SK-N-SH (cell line): ENCODE measurements around the gene RPS6KL1. TPM values are rescaled to one million over a fixed set of nuclear protein-coding genes. Genes with fewer than 3 reads are reported as not detected.

Experiments
- CTCF ChIA-PET: fragments of 300-600, 350-600 bp; formaldehyde crosslinking; extraction: SDS; loops from one replicate; lab custom pipeline; 2021; lab: Yijun Ruan, JAX
- POLR2A ChIA-PET: fragments of 350-600 bp; sonication (Branson Sonifier 250); formaldehyde crosslinking; extraction: SDS; loops from one replicate; lab custom pipeline; 2020; ENCODE audit warnings: antibody characterized with exemption, inconsistent platforms; lab: Yijun Ruan, JAX
- DNase-seq: peaks from one replicate; pipeline ENCODE4 v3.0.0; 2012
- H2AFZ ChIP-seq: fragments of 200-600 bp; sonication (generic); 2 replicates; pipeline ENCODE4 v1.8.1; 2016; ENCODE audit warnings: antibody characterized with exemption, mild to moderate bottlenecking, low read depth
- H3F3A ChIP-seq: fragments of 200-600 bp; sonication (generic); replicated peaks from 2 replicates; pipeline ENCODE3; 2016; ENCODE audit warnings: antibody characterized with exemption, mild to moderate bottlenecking; ENCODE audit not compliant: insufficient read depth
- H3K27ac ChIP-seq, 2 experiments: fragments of 200-500 bp in 1 of 2; fragments of 200-600 bp in 1 of 2; sonication (Bioruptor generic) in 1 of 2; sonication (generic), shearing (Covaris generic) in 1 of 2; 2 replicates each; pipeline versions ENCODE4 v1.5.1 to v1.6.1; 2014 to 2016; ENCODE audit warnings: low read depth in 2 of 2, inconsistent platforms in 1 of 2, low read length in 1 of 2, mild to moderate bottlenecking in 1 of 2, mixed read lengths in 1 of 2
- H3K27me3 ChIP-seq: fragments of 200-600 bp; sonication (generic), shearing (Covaris generic); 2 replicates; pipeline ENCODE4 v1.6.1; 2016; ENCODE audit warnings: mixed run types; ENCODE audit not compliant: insufficient read depth
- H3K36me3 ChIP-seq, 2 experiments: fragments of 200-500 bp in 1 of 2; fragments of 200-600 bp in 1 of 2; sonication (Bioruptor generic) in 1 of 2; sonication (generic) in 1 of 2; replicated peaks in 1 of 2; 2 replicates each; pipeline versions ENCODE3 to v1.5.1; 2014 to 2016; ENCODE audit warnings: low read length in 1 of 2, mild to moderate bottlenecking in 1 of 2; ENCODE audit not compliant: insufficient read depth in 2 of 2, control insufficient read depth in 1 of 2
- H3K4me1 ChIP-seq, 2 experiments: fragments of 200-500 bp in 1 of 2; fragments of 200-600 bp in 1 of 2; sonication (Bioruptor generic) in 1 of 2; sonication (generic), shearing (Covaris generic) in 1 of 2; 2 replicates each; pipeline versions ENCODE4 v1.5.1 to v1.6.1; 2014 to 2016; ENCODE audit warnings: low read depth in 1 of 2, low read length in 1 of 2, mixed run types in 1 of 2; ENCODE audit not compliant: insufficient read depth in 2 of 2, control insufficient read depth in 1 of 2
- H3K4me2 ChIP-seq: fragments of 200-600 bp; sonication (generic), shearing (Covaris generic); 2 replicates; pipeline ENCODE4 v1.6.1; 2017; ENCODE audit warnings: mixed run types
- H3K4me3 ChIP-seq, 2 experiments: fragments of 200-500 bp in 1 of 2; fragments of 200-600 bp in 1 of 2; sonication (Bioruptor generic) in 1 of 2; sonication (generic), shearing (Covaris generic) in 1 of 2; 2 replicates each; pipeline versions ENCODE4 v1.5.1 to v1.8.1; 2014 to 2016; ENCODE audit warnings: low read depth in 2 of 2, inconsistent platforms in 1 of 2, low read length in 1 of 2, mild to moderate bottlenecking in 1 of 2, mixed read lengths in 1 of 2, moderate library complexity in 1 of 2
- H3K79me2 ChIP-seq: fragments of 200-600 bp; sonication (generic); 2 replicates; pipeline ENCODE4 v1.8.1; 2017; ENCODE audit warnings: mild to moderate bottlenecking; ENCODE audit not compliant: insufficient read depth
- H3K9ac ChIP-seq: fragments of 200-600 bp; sonication (generic); 2 replicates; pipeline ENCODE4 v1.6.1; 2017; ENCODE audit warnings: mixed run types
- H3K9me2 ChIP-seq: fragments of 200-600 bp; sonication (generic); 2 replicates; pipeline ENCODE4 v1.6.1; 2017; ENCODE audit warnings: mixed run types
- H3K9me3 ChIP-seq: fragments of 200-600 bp; sonication (generic); 2 replicates; pipeline ENCODE4 v1.6.1; 2017; ENCODE audit warnings: mixed run types, mild to moderate bottlenecking, moderate library complexity
- H4K20me1 ChIP-seq: fragments of 200-600 bp; sonication (generic); 2 replicates; pipeline ENCODE4 v1.6.1; 2017; ENCODE audit warnings: mild to moderate bottlenecking, mixed run types; ENCODE audit not compliant: insufficient read depth
- CTCF ChIP-seq: fragments of 200-600 bp; sonication (generic); IDR thresholded peaks from 2 replicates; pipeline ENCODE4 v1.6.1; 2017; ENCODE audit warnings: antibody characterized with exemption, mild to moderate bottlenecking, moderate library complexity
- EP300 ChIP-seq, 2 experiments: IDR thresholded peaks; 2 replicates each; pipeline versions ENCODE4 v1.4.0 to v1.6.1; 2012; ENCODE audit warnings: borderline replicate concordance in 1 of 2, low read depth in 1 of 2, low read length in 1 of 2
- FOSL2 ChIP-seq: IDR thresholded peaks from 2 replicates; pipeline ENCODE4 v1.4.0; 2012; ENCODE audit warnings: low read depth, mild to moderate bottlenecking, moderate library complexity, borderline replicate concordance
- FOXJ3 ChIP-seq: sonication (generic); formaldehyde crosslinking; IDR thresholded peaks from 2 replicates; pipeline ENCODE4 v1.5.1; 2020; ENCODE audit warnings: mild to moderate bottlenecking, missing genetic modification reagents
- GABPA ChIP-seq: IDR thresholded peaks from 2 replicates; pipeline ENCODE4 v1.4.0; 2012; ENCODE audit warnings: low read depth, mild to moderate bottlenecking
- JUND ChIP-seq: IDR thresholded peaks from 2 replicates; pipeline ENCODE4 v1.4.0; 2012
- NFIC ChIP-seq: IDR thresholded peaks from 2 replicates; pipeline ENCODE4 v1.4.0; 2012; ENCODE audit warnings: borderline replicate concordance
- RAD21 ChIP-seq: IDR thresholded peaks from 2 replicates; pipeline ENCODE4 v1.6.1; 2012; ENCODE audit warnings: mild to moderate bottlenecking, low read length
- REST ChIP-seq: IDR thresholded peaks from 2 replicates; pipeline ENCODE4 v1.6.1; 2012; ENCODE audit warnings: mild to moderate bottlenecking, low read depth, low read length, moderate library complexity
- RXRA ChIP-seq: IDR thresholded peaks from 2 replicates; pipeline ENCODE4 v1.4.0; 2012; ENCODE audit warnings: low read depth, mild to moderate bottlenecking, borderline replicate concordance
- SIN3A ChIP-seq: IDR thresholded peaks from 2 replicates; pipeline ENCODE4 v1.6.1; 2012; ENCODE audit warnings: low read depth, mild to moderate bottlenecking, low read length, moderate library complexity, borderline replicate concordance
- SMC3 ChIP-seq: IDR thresholded peaks from 2 replicates; pipeline ENCODE4 v1.6.1; 2012; ENCODE audit warnings: low read depth, low read length, improper control_type of control experiment
- TAF1 ChIP-seq: IDR thresholded peaks from 2 replicates; pipeline ENCODE4 v1.6.1; 2012; ENCODE audit warnings: low read depth, mild to moderate bottlenecking, low read length, moderate library complexity, borderline replicate concordance
- TCF12 ChIP-seq: IDR thresholded peaks from 2 replicates; pipeline ENCODE4 v1.4.0; 2012
- TEAD4 ChIP-seq: IDR thresholded peaks from 2 replicates; pipeline ENCODE4 v1.4.0; 2012; ENCODE audit warnings: mild to moderate bottlenecking, borderline replicate concordance; ENCODE audit not compliant: insufficient read depth
- USF1 ChIP-seq: IDR thresholded peaks from 2 replicates; pipeline ENCODE4 v1.4.0; 2012; ENCODE audit warnings: low read depth, borderline replicate concordance
- YY1 ChIP-seq: IDR thresholded peaks from 2 replicates; pipeline ENCODE4 v1.4.0; 2012; ENCODE audit warnings: low read depth, mild to moderate bottlenecking
- WGBS: methylation state at CpG from one replicate; pipeline ENCODE4 v1.1.6; 2017; ENCODE audit warnings: low lambda C conversion rate; 5-methylcytosine and 5-hydroxymethylcytosine counted together
- polyA plus RNA-seq, 3 experiments: library from polyadenylated mRNA; depleted of rRNA; stranded (reverse); fragments of >200 nt; gene quantifications; 2 replicates each; pipeline ENCODE4 v1.2.3, GENCODE V29; 2012

The RPS6KL1 gene
- polyA plus RNA-seq, 1 of the 3 experiments (the other 2 are of a cell fraction), result 2.5 TPM

DNA sequence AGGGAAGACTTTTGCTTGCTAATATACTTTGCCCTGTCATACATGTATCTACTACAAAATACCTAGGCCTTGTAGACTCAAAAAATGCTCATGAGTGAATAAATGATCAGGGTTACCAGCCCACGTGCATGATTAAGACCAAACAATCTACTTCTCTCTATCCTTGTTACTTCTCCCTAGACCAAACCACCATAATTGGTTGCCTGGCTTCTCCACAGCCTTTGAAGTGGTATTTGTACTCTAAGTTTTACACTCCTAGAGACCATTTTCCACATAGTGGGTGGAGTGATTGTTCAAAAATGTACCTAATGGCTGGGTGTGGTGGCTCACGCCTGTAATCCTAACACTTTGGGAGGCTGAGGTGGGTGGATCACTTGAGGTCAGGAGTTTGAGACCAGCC, 14.1 kb upstream of the RPS6KL1 start (continued):
- TF ChIP-seq REST (no peak), TCF12 (no peak), CTCF (no peak)

- H4K20me1 ChIP-seq, result no peaks in the 10 kb centered on the region
- POLR2A ChIA-PET, result no interaction called here
- TF ChIP-seq USF1 (no peak), YY1 (no peak), CTCF (no peak), FOSL2 (no peak), SMC3 (no peak), FOXJ3 (no peak), JUND (no peak), GABPA (no peak), NFIC (no peak), TEAD4 (no peak), RAD21 (no peak), SIN3A (no peak), TCF12 (no peak), TAF1 (no peak), EP300 (IDR thresholded peaks at IDR 0.05; ENCODE audit: borderline replicate concordance in 1 of 2, low read depth in 1 of 2, low read length in 1 of 2) (no peak), RXRA (no peak)
- H3K36me3 ChIP-seq, result no peaks in the 10 kb centered on the region
- no peak overlapping the region for H3K9ac ChIP-seq
- H3K9me2 ChIP-seq, result no peaks in the 10 kb centered on the region
- DNase-seq, result no peak
- WGBS, result 88% methylated on average over 8 of the region's 8 CpGs
- H3K27ac ChIP-seq, result no peak overlapping the region
- H3K79me2 ChIP-seq, result no peaks in the 10 kb centered on the region
- H2AFZ ChIP-seq, result no peak overlapping the region
- no peaks in the 10 kb centered on the region for H3K27me3 ChIP-seq
- no peaks in the 10 kb centered on the region for H3K9me3 ChIP-seq
- no peak overlapping the region for H3K4me3 ChIP-seq
- no peak overlapping the region for H3K4me2 ChIP-seq
- H3F3A ChIP-seq, result peaks cover 6% of the 10 kb centered on the region
- CTCF ChIA-PET, result interaction anchor here (1.2 to 18.5 kb wide), 4 partner anchors 10 to 152 kb away, joined by 3 to 290 read pairs (median 20); no protein-coding TSS in a partner anchor
- peaks cover 8 to 13% of the 10 kb centered on the region in 2 experiments; a peak in 3 of 4 replicates for H3K4me1 ChIP-seq
Measured at GRCh38 chr14:74936731-74937130, 13.7 kb upstream of the RPS6KL1 start.
